Fibroblast of upper back skin (primary cell): ENCODE data around the gene ESYT3.

Source experiments
- DNase-seq: peaks from one replicate; pipeline ENCODE4 v3.0.0-alpha.2; 2013

ESYT3 gene

GRCh38 chr3:138434276-138434874, at the start of gene ESYT3:
ESYT3 (plus strand) TSS chr3:138434616; CDS start chr3:138434799, 183 bp downstream.
- DNase-seq, result peak; percentile 43

GRCh38 chr3:138384976-138385375, 49.4 kb upstream of the ESYT3 start:
- no peak for DNase-seq

- peak; percentile 60 for DNase-seq
Measured at GRCh38 chr3:138389144-138389601, 45.2 kb upstream of the ESYT3 start.

GRCh38 chr3:138389841-138390581, 44.4 kb upstream of the ESYT3 start:
- peak; percentile 98 for DNase-seq

GRCh38 chr3:138390582-138390932, 43.9 kb upstream of the ESYT3 start:
- no peak for DNase-seq

- no peak for DNase-seq
Measured at GRCh38 chr3:138394156-138394555, 40.3 kb upstream of the ESYT3 start.

- DNase-seq, result no peak
Measured at GRCh38 chr3:138394686-138395085, 39.7 kb upstream of the ESYT3 start.

- no peak for DNase-seq
Measured at GRCh38 chr3:138395865-138396751, 38.3 kb upstream of the ESYT3 start.

GRCh38 chr3:138396752-138397410, 37.5 kb upstream of the ESYT3 start:
- DNase-seq, result no peak

GRCh38 chr3:138397983-138398382, 36.4 kb upstream of the ESYT3 start:
- no peak for DNase-seq

GRCh38 chr3:138398791-138399575, 35.4 kb upstream of the ESYT3 start:
- DNase-seq, result no peak

GRCh38 chr3:138399766-138400165, 34.6 kb upstream of the ESYT3 start:
- no peak for DNase-seq

GRCh38 chr3:138400651-138401070, 33.8 kb upstream of the ESYT3 start:
- no peak for DNase-seq

- DNase-seq, result no peak
Measured at GRCh38 chr3:138401834-138402233, 32.6 kb upstream of the ESYT3 start.

- DNase-seq, result no peak
Measured at GRCh38 chr3:138404121-138404520, 30.3 kb upstream of the ESYT3 start.

- DNase-seq, result no peak
Measured at GRCh38 chr3:138405001-138405400, 29.4 kb upstream of the ESYT3 start.

GRCh38 chr3:138405486-138405885, 28.9 kb upstream of the ESYT3 start:
- DNase-seq, result no peak

GRCh38 chr3:138406606-138407005, 27.8 kb upstream of the ESYT3 start:
- no peak for DNase-seq

- DNase-seq, result no peak
Measured at GRCh38 chr3:138407236-138407907, 27.0 kb upstream of the ESYT3 start.

GRCh38 chr3:138408751-138409570, 25.5 kb upstream of the ESYT3 start:
- DNase-seq, result peak; percentile 19
